NT2/D1 (cell line): ENCODE measurements around the gene ASZ1.

ENCODE experiments used
- DNase-seq: peaks from one replicate; pipeline ENCODE4 v3.0.0-alpha.2; 2011; ENCODE audit warnings: low read depth, low spot score
- H3K27me3 ChIP-seq: 2 replicates; pipeline ENCODE4 v1.6.0; 2011; ENCODE audit warnings: mild to moderate bottlenecking; ENCODE audit not compliant: insufficient read length, insufficient read depth
- H3K36me3 ChIP-seq: 2 replicates; pipeline ENCODE4 v1.6.1; 2011; ENCODE audit warnings: mild to moderate bottlenecking, low read length, mixed read lengths; ENCODE audit not compliant: insufficient read depth, insufficient read length
- H3K4me1 ChIP-seq: 2 replicates; pipeline ENCODE4 v1.5.1; 2011; ENCODE audit not compliant: insufficient read depth, insufficient read length
- H3K4me3 ChIP-seq: 2 replicates; pipeline ENCODE4 v1.5.1; 2011; ENCODE audit warnings: low read depth; ENCODE audit not compliant: insufficient read length
- H3K9ac ChIP-seq: 2 replicates; pipeline ENCODE4 v1.6.0; 2011; ENCODE audit warnings: low read depth; ENCODE audit not compliant: insufficient read length
- H3K9me3 ChIP-seq: 2 replicates; pipeline ENCODE4 v1.5.1; 2011; ENCODE audit warnings: mild to moderate bottlenecking, low read length; ENCODE audit not compliant: insufficient read depth
- SUZ12 ChIP-seq: IDR thresholded peaks from 2 replicates; pipeline ENCODE4 v1.6.1; 2011; ENCODE audit not compliant: insufficient read length, insufficient read depth; ENCODE audit errors: extremely low read depth
- YY1 ChIP-seq: IDR thresholded peaks from 2 replicates; pipeline ENCODE4 v1.6.1; 2011; ENCODE audit not compliant: insufficient read length, insufficient read depth
- ZNF274 ChIP-seq: IDR thresholded peaks from 2 replicates; pipeline ENCODE4 v1.6.1; 2011; ENCODE audit warnings: mild to moderate bottlenecking, low read depth, low read length

The ASZ1 gene

DNA sequence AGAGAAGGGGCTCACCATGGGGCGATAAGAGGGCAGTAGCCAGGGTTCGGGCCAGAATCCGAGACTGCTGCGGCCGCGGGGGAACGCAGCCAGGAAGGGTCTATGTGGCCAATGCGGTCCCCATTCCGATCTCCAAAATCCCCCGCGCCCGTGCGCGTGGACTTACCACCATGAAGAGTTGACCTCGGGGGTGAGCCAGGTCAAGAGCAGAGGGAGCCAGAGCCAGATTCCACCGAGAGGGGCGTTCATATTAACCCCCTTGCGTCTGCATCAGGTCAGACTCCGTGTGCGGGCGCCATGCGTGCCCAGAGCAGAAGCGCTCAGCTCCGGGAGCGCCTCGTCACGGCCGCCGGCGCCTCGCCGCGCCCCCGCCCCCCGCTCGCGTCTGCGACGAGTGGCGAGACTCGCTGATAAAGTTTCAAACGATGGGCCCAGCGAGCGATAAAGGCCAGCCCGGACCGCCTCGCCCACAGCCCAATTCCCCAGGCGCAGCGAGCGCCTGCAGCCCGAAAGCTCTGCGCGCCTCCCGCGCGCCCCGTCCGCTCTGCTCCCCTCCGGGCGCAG lies 104.5 kb downstream of the ASZ1 start, which contains the start of gene WNT2:
Gene WNT2, minus strand, starts transcription at position 318 of the 564 bp plus-strand sequence. Its CDS starts 69 bp downstream, at position 249.
- TF ChIP-seq SUZ12 (no peak), ZNF274 (no peak), YY1 (no peak)
- Histone ChIP-seq H3K9me3 (no peaks in the 10 kb centered on the region; the same call in 1 of the 2 replicates), H3K4me1 (no peaks in the 10 kb centered on the region), H3K27me3 (peaks cover 69% of the 10 kb centered on the region), H3K36me3 (no peaks in the 10 kb centered on the region), H3K9ac (peak within 1 kb of the TSS; percentile 64), H3K4me3 (peak within 1 kb of the TSS; percentile 47)
- DNase-seq, result no peak

DNA sequence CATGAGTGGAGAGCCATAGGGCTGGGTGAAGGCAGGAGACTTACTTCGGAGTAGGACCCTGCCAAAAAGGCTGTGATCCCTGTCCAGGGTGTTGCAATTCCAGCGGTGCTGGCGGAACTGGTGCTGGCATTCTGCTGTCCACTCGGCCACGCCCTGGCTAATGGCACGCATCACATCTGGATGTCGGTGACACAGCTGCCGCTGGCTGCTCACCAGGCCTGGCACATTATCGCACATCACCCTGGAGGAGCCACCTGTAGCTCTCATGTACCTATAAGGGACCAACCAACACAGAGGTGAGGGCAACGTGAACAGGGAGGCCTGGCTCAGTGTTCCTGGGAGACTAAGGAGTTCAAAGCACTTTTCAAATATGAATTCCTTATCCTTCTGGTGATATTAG lies 106.8 kb downstream of the ASZ1 start:
- H3K36me3 ChIP-seq, result no peaks in the 10 kb centered on the region
- H3K4me3 ChIP-seq, result no peak overlapping the region
- no peak for TF ChIP-seq ZNF274
- TF ChIP-seq YY1, result no peak
- TF ChIP-seq SUZ12, result no peak
- no peak for DNase-seq
- H3K9me3 ChIP-seq, result no peaks in the 10 kb centered on the region
- no peaks in the 10 kb centered on the region for H3K4me1 ChIP-seq
- H3K9ac ChIP-seq, result no peak overlapping the region
- peaks cover 62% of the 10 kb centered on the region for H3K27me3 ChIP-seq

DNA sequence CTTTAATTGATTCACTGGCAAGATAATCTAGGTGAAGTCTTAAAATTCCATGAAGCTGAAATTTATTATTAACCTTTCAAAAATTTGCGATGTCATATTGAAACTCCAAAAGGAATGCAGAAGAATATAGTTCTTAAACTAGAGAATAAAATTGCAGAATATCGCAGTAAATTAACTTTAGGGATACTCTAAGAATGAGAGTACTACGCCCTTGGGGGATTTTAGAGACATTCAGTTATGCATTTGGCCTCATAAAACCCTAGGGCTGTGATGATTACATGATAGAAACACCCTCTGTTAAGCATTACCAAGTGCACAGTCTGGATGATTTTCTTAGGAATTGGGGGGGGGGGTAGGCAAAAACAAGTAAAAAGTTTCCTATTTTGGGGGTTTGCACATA lies 108.1 kb downstream of the ASZ1 start:
- no peak for TF ChIP-seq SUZ12
- no peak for TF ChIP-seq YY1
- Histone ChIP-seq H3K36me3 (no peaks in the 10 kb centered on the region), H3K27me3 (peaks cover 49% of the 10 kb centered on the region)

DNA sequence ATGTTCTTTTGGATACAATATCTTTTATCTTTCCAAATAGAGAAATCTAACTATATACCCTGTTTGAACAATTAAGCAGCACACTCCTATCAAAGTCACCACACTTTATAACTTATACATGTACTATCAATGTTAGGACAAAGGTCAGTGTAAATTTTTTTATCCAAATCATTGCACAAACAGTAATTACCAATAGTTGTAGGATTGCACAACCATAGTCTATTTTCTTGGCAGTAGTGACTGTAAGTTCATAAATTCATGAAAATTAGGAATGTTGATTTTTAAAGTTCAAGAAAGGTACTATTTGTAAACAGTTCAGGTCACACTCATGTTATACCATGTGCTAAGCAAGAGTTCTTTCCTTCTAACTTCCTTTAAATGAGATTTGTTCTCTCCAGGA lies 113.7 kb downstream of the ASZ1 start:
- H3K9me3 ChIP-seq, result no peaks in the 10 kb centered on the region
- H3K27me3 ChIP-seq, result no peaks in the 10 kb centered on the region
- no peak overlapping the region for H3K4me3 ChIP-seq
- no peak for DNase-seq
- no peaks in the 10 kb centered on the region for H3K36me3 ChIP-seq
- no peaks in the 10 kb centered on the region for H3K4me1 ChIP-seq
- no peak overlapping the region for H3K9ac ChIP-seq
- no peak for TF ChIP-seq SUZ12

More for the DNA sequence above, 108.1 kb downstream of the ASZ1 start:
- Histone ChIP-seq H3K9ac (no peak overlapping the region), H3K4me1 (no peaks in the 10 kb centered on the region), H3K4me3 (no peak overlapping the region), H3K9me3 (no peaks in the 10 kb centered on the region)
- no peak for DNase-seq
